COLO668 (cell line): ENCODE measurements around the gene PUSL1.
A peak's percentile ranks its signal among the peaks of the same experiment; 100 is the strongest.

Experiments
- DNase-seq: peaks from one replicate; lab custom pipeline; 2025; ENCODE audit not compliant: unreplicated experiment; lab: John Stamatoyannopoulos, UW

Gene PUSL1

DNA sequence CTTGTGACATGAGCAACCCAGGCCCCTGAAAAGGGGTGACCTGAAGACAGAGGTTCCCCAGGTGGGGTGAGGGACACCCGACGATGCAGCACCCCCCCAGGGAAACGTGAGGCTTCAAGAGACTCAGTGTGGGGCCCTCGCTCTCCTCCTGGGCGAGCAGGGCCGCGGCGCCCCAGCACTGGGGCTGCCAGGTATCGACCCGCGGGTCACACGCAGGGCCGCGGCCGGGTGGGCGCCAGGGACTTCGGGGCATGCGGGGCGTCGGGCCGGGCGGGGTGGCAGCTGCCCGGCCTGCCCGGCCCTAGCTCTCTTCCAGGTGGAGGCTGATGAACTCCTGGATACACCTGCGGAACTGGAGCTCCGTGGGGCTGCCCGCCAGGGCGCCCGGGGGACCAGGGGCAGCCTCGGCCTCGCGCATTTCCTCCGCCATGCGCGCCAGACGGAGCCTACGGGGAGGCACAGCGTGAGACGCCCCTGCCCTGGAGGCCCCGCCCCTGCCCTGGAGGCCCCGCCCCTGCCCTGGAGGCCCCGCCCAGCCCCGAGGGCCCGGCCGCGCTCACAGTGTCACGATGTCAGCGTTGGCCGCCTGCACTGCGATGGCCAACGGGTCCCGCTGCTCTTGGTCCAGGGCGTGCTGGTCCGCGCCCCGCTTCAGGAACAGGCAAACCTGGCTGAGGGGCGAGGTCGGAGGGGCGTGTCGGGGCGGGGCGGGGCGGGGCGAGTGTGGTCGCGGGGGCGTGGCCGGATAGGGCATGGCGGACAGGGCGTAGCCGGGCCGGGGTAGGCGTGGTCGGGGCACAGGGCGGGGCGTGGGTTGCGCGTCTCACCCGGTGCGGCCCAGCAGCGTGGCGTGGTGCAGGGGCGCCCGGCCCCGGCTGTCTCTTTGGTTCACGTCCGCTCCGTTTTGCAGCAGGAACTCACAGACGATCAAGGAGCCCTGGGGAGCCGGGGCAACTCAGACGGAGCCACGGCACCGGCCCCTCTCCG is 14.8 kb upstream of the PUSL1 start:
- no peak for DNase-seq

DNA sequence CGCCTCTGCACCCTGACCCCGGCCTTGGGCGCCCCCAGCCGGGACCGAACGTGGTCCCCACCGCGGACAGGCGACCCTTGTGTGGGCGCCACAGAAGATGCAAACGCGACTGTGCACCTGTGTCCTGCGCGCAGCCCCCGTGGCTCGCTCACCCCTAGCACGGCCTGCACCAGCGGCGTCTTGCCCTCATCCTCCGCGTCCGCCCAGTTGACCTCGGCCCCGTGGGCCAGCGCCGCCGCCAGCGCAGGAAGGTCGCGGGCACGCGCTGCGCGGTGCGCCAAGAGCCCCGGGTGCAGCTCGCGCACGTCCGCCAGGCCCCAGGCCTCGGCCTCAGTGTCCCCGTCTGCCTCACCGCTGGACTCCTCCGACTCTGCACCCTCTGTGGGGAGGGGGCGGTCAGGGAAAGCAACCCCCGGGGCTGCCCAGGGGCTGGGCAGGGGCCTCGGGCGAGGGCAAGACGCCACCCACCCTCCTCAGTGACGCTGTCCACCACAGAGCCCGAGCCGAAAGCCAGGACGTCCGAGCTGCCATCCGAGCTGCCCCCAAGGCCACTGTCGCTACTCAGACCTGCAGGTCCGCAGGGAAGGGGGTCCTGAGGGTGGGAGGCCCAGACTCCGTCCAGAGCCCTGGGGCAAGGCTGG is 14.0 kb upstream of the PUSL1 start:
- no peak for DNase-seq

DNA sequence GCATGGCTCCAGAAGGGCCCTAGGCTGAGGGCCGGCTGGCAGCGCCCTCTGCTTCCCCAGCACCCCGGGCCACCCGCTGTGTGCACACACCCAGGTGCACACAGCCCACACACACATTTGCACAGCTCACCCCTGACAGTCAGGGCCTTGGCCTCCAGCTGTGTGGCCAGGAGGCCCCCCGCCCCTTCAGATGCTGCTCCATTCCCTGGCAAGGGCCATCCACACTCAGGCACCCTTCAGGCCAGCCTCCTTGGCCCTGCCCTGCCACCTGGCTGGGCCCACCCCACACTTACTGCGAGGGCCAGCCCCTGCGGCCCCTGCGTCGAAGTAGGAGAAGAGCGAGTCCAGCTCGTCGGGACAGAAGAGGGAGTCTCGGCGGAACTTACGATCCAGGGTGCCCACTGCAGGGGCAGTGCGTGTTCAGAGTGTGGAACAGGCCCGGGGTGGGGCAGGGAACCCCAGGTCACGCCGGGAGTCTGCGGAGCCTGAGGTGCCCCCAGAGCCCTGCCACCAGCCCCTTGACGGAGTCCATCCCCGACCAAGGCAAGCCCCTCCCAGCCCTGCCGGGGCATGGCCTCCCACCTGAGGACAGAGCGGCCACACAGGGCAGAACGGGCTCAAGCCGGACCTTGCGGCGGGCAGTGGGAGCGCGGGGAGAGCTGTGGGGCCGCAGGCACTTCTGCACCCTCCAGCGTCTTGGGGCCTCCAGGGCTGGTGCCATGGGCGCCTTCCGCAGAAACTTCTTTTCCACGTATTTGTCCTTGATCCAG is 13.1 kb upstream of the PUSL1 start:
- DNase-seq, result peak; percentile 45

DNA sequence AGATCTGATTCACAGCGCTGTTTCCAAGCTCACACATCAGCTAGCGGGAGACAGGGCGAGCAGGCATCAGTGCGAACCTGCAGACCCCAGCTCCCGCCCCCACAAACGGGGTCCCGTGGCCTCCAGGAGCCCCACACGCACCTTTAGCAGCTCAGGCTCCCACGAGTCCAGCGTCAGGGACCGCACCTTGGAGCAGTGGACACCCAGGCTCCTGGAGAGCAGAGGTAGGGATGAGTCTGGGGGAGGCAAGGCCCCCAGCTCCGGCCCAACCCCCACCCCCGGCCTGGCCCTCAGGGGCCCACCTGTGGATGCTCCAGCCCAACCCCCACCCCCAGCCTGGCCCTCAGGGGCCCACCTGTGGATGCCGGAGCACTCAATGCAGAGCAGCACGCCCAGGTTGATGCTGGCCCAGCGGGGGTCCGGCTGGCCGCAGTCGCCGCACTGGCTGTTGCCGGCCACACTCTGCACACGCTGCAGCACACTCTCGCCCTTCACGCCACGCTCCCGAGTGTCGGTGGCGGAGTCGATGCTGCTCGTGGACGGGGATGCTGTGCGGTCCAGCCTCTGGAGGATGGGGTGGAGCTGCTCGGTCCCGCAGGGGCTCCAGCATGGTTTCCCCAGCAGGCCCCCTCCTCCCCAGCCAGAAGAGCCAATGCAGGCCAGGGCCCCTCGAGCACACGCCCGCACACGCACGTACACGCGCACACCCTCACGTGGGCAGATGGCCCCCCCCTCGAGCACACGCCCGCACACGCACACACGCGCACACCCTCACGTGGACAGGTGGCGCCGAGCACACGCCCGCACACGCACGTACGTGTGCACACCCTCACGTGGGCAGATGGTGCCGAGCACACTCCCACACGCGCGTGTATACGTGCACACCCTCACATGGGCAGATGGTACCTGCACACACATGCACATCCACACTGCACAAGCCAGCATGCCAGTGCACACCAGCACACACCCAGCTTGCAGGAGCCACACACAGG is 12.0 kb upstream of the PUSL1 start:
- no peak for DNase-seq

DNA sequence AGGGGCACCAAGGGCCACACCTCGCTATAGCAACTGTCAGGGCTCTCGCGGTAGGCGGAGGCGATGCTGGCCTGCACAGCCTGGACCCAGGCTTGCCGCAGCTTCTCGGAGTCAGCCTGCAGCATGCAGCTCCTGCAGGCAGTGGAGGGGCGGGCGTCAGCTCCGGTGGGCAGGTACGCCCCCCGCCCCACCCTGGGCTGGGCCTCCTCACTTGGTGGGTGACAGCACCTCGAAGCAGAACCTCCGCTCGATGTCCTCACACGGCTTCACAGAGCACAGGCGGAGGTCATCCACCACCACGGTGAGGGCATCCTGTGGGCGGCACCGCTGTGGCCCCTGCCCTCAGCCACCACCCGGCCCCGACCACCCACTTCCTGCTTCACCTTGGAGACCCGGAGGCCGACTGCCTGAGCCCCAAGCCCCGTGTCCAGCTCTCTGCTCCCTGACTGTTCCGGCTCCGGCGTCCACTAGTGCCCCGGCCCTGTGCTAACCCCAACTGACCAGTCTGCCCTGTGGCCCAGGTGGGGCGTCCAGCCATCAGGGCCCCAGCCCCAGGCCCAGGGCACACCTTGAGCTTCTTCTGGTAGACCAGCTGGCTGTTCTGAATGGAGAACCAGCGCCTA is 10.5 kb upstream of the PUSL1 start:
- DNase-seq, result no peak

DNA sequence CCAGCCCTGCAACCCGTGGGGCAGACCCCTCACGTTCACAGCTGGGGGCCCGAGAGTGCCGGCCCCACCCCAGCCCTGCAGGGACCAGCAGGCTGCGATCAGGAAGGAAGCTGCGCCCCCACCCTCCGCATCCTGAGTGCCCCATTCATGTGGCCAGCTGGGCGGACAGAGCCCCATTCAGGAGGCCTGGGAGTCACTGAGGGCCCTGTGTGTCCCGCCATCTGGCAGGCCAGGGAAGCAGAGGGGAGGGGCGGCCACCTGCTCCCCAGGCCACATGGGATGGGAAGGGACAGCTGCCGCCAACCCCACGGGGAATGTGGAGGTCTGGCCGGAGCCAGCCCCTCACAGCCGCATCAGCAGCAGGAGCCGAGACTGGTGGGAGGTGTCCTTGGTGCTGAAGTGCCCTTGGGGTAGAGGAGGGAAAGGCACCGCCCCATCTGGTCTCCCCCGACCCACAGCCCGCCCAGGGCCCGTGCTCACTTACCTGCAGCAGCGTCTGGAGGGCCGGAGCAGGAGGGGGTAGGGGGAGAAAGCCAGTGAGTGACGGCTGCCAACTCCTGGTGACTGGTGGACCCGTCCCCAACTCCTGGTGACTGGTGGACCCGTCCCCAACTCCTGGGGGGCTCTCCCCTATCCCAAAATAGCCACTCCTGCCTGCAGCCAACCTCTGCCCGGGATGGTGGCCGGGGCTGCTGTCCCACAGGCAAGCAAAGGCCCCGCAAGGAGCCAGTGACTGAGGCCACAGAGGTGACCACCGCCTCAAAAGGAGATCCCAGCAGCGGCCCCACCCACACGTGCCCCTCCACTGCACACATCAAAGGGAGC is 9.3 kb upstream of the PUSL1 start:
- DNase-seq, result peak; percentile 96

DNA sequence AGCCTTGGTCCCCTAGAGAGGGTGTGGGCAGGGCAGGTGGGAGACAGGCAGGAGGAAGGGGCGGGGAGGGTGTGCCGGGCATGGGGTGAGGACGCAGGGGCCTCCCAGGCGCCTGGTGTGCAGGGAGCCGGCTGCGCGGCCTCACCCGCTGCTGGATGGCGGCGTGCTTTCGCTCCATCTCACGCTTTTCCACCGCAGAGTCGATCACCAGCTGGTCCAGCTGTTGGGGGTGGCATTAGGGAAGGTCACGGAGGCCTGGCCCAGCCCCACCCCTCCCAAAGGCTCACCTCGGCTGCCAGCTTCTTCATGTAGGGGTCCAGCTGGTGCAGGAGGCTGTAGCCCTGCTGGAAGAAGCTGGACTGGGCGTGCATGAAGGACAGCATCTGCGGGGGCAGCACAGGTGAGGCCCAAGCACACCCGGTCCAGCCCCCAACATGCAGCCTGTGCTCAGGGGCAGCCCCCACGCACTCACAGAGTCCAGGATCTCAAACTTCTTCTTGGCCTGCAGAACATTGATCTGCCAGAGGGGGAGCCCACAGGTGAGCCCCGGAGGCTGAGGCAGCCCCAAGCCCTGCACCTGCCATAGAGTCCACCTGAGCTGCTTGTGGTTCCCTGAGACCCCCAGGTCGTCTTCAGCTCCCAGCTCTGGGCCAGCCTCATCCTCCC is 8.6 kb upstream of the PUSL1 start:
- DNase-seq, result peak; percentile 90

DNA sequence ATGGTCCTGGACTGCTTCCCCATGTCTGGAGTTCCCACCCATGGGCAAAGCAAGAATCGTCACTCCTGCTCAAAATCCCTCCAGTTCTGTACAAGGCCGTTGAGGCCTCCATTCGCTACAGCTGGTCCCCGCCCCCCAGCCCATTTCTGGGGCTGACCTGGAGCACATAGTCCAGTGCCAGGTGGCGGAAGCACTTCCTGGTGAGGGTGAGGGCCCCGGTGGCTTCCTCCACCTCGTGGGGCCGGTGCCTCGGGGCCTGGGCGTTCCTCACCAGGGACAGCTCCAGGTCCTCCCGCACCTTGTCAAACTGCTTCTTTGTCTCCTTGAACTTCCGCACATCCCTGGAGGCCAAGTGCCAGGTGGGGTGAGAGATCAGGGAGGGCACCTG is 8.1 kb upstream of the PUSL1 start:
- peak; percentile 95 for DNase-seq

DNA sequence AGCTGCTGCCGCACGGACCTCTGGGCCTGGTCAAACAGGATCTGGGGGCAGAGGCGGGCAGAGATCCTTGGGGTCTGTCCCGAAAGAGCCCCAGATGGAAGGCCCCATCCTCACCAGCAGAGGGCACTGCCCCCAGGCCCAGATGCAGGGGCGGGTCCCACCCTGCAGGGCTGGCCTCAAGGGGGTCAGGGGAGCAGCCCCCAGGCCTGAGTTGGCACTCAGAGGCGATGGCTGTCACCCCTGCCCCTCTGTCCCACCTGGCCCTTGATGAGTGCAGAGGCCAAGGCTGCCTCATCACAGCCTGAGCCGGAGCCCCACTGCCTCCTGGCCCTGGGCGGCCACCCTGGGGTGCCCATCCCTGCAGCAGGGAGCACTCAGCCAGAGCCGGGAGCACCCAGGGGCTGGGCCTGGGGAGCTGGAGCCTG is 6.4 kb upstream of the PUSL1 start:
- no peak for DNase-seq

DNA sequence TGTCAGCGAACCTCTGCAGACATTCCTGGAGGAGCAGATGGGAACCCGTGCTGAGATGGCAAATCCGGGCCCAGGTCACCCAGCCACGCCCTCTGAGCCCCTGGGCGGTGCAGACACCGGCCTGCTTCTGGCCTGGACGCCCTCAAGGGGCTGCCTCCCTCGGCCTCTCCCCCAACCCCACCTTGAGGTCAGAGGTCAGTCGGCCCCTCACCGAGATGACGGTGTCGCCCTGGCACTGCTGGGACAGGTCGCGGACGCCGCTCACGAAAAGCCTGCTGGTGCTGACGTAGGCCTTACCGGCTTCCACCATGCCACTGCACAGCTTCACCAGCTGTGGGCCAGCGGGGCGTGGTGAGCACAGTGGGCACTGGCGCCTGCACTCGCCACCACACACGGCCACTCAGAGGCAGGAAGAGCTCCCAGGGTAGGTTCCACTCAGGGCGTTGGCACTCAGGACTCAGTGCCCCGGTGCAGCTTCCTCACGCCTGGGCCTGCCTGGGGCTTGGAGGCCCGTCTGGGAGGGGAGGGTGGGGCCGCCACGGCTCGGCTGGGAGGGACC is 5.4 kb upstream of the PUSL1 start:
- DNase-seq, result peak; percentile 66

DNA sequence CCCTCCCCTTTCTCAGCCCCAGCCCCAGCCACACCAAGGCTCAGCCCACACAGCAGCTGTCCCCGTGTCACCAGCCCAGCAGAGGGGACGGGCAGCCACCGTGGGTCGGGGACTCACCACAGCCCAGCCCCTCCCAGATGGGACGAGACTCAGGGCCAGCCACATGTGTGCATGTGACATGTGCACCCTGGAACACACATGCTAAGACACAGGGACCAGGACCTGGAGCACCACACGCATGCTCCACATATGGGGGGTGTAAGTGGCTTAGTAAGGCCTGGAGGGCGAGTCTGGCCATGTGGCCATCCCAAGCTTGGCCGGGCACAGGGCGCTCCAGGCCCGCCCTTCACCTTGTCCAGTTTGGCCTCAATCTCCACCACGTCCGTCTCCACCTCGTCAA is 4.7 kb upstream of the PUSL1 start:
- no peak for DNase-seq

DNA sequence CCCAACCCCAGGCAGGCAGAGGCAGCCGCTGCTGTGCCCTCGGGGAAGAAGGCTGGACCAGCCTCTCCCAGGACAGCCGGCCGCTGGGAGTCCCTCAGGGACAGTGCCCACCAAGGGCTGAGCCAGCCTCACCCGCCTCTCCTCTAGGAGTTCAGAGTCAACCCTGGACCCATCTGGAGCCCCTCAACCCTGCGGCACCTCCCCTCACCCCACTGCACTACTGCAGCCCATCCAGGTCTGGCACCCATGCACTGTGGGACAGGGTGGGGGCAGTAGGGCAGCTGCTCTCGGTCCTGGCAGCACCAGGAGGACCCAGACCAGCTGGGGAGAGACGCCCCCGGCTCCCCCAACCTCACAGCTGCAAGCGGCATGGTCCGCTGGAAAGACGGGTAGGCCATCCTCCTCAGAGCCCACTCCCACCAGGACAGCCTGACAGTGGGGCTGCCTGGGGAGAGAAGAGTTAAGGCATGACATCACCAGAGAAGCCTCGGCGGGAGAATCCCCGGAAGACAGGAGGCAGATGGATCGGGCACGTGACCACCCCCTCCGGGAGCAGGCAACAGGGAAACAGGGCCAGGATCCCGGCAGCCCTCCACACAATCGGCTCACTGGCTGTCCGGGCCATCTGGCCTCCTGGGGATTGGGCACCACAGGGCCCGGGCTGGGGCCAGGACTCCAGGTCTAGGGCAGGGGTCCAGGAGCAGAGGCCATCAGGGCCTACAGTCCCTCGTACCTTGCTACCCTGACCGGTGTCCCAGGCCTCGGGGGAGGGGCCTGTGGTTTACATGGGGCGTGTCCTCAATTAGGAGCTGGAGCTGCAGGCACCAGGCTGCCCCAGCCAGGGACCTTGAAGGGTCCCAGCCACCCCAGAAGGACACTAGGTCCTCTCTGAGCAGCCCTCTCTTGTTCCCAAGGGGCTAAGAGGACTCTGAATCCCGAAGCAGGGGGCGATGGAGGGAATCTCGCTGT is 3.8 kb upstream of the PUSL1 start:
- peak; percentile 97 for DNase-seq

DNA sequence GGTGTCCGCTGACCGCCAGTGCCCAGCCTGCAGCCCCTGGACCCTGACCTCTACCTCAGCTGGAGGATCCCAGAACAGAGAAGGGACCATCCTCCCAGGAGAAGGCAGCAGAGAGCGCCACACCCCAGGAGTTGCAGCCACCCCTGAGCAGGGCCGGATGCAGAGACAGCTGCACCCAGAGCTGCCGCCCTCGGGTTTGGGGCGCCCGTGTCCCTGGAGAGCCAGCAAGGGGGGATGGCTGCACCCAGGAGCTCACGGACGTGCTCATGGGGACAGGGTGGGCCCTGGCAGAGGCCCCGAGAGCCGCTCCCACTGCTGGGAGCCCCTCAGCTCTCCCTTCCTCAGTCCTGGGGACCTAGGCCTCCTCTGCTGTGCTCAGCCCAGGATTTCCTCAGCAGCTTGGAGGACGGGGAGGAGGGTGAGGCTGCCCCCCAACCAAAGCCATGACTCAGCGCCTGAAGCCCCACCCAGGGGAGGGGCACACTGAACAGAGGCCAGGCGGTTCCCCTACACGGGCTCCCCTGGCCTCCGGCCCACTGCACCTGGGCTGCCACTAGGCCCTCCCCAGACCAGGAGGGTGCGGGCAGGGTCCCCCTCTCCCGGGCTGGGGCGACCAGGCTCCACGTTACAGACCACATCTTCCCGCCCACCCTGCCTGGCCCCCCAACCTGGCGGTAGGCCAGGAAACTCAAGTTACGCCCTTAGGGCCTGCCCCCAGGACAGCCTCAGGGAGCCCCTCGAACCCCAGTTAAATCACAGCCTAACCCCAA is 2.9 kb upstream of the PUSL1 start:
- peak; percentile 97 for DNase-seq

DNA sequence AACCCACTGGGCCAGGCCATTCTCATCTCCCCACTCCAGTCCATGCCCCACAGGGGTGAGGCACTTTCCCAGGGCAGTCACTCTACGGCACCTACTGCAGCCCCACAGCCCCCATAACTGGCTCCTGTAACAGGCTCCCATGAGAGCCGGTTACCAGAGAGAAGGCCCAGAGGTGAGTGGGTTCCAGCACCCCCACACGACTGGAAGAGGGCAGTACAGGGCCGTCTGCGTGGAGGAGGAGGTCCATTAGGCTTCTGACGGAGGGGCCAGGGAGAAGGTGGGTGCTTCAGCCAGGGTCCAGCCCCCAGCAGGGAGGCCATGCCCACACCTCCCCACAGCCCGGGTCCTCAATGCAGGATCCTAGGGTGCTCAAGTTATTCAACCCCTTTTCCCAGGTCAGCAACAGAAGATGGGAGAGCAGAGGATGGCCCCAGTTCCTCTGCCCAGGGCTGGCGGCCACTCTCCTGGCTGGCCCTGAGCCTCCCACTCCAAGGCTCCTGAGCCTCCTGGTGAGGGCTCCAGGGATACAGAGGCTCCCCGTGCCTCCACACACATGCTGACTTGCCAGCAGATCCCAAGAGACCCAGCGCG is 2.2 kb upstream of the PUSL1 start:
- peak; percentile 72 for DNase-seq

DNA sequence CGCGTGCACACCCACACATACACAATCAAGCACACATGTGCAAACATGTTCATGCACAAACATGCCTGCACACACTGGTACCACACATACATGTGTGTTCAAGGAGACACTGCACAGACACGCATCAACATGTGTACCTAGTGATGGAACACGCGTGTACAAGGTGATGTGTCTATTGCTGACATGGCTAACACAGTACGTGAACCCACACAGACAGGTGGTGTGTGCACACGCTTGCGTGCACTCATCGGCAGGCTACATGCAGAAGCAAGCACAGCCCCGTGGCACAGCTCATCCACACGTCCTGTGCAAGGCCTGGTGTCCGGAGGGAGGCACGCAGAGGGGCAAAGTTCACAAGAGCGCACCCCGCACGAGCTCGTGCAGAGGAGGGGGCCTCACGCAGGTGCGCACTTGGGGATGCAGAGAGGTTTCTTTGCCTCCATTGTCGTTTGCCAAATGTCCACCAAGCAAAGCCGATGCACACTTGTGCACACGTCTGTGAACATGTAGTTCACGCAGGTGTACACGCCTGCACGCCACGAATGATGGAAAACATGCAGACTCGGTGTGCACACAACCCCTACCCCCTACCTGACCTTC is 1.6 kb upstream of the PUSL1 start:
- DNase-seq, result peak; percentile 65
